Measurements from ENCODE around the gene RAB3GAP2. TPM values are rescaled to one million over a fixed set of nuclear protein-coding genes. Genes with fewer than 3 reads are reported as not detected.

Gene RAB3GAP2
- total RNA-seq, 1 donor from 2014 or later = 50.6 TPM

DNA sequence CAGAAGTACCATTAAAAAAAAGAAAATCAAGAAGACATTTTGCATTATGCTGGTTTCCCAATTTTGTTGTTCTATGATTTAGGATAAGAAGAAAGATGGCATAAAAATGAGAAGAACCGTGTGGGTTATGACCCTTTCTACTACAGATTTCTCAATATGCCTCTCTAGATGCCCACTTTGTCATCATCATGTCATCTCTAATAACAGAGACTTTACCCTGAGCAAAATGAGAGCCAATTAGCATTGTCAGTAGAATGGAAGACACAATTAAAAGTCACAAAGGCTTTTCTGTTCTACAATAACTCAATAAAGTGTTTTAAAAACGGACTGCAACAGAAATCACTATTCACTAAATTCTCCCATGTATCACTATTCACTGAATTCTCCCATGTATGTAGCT, 85.5 kb downstream of the RAB3GAP2 start:
- Mint-ChIP-seq H3K36me3 (peaks cover 15% of the 10 kb centered on the region), H3K4me1 (peaks cover 9% of the 10 kb centered on the region), H3K4me3 (no peak overlapping the region), H3K9me3 (no peaks in the 10 kb centered on the region), H3K27me3 (ENCODE audit: low read depth) (no peaks in the 10 kb centered on the region), H3K27ac (no peak overlapping the region)
- TF ChIP-seq, protein P1, sequence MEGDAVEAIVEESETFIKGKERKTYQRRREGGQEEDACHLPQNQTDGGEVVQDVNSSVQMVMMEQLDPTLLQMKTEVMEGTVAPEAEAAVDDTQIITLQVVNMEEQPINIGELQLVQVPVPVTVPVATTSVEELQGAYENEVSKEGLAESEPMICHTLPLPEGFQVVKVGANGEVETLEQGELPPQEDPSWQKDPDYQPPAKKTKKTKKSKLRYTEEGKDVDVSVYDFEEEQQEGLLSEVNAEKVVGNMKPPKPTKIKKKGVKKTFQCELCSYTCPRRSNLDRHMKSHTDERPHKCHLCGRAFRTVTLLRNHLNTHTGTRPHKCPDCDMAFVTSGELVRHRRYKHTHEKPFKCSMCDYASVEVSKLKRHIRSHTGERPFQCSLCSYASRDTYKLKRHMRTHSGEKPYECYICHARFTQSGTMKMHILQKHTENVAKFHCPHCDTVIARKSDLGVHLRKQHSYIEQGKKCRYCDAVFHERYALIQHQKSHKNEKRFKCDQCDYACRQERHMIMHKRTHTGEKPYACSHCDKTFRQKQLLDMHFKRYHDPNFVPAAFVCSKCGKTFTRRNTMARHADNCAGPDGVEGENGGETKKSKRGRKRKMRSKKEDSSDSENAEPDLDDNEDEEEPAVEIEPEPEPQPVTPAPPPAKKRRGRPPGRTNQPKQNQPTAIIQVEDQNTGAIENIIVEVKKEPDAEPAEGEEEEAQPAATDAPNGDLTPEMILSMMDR (IDR thresholded peaks at IDR 0.05; ENCODE audit: unreplicated experiment) = no peak
- DNase-seq (ENCODE audit: low spot score in 2 of 2, unreplicated experiment in 2 of 2) = no peak

DNA sequence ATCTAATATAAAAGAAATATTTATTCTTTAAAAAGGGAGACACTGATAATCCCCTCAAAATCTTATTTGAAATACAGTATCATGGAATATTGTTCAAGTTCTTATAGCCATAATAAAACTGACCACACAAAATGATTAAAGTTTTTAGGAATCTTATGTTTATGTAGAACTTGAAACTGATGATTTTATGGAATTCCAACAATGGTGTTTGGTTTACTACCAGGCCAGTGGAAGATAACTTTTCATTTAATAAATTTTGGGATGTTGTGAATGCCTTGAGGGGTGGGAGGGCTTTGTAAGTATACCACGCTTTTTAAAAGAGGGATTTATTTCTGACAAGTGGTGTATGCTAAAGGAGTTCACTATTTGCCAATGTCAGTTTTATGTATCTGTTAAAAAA, 87.7 kb downstream of the RAB3GAP2 start:
- Mint-ChIP-seq H3K27me3 (ENCODE audit: low read depth) (no peaks in the 10 kb centered on the region), H3K4me3 (no peak overlapping the region), H3K36me3 (peaks cover 29% of the 10 kb centered on the region), H3K9me3 (peaks cover under 1% of the 10 kb centered on the region), H3K27ac (peak overlapping the region; percentile 43), H3K4me1 (peaks cover 9% of the 10 kb centered on the region)
- no peak for DNase-seq (ENCODE audit: low spot score in 2 of 2, unreplicated experiment in 2 of 2)
- TF ChIP-seq, protein P1 (IDR thresholded peaks at IDR 0.05; ENCODE audit: unreplicated experiment) = no peak

DNA sequence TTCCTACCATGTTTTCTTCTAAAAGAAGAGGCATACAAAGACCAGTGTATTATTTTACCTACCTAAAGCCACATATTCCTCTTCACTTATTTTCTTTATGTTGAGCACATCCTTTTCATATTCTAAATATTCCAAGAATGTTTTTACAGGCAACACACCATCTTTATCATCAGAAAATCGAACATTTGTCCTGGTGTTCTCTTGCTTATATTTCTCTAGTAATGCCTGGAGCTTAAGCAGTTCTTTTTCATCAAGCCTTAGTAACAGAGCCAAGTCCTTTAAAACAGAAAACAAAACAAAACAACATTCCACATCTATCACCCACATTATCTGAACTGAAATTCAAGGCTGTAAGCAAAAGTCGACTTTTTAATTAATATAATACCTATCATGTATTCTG, 89.6 kb downstream of the RAB3GAP2 start:
- Mint-ChIP-seq H3K36me3 (peaks cover 34% of the 10 kb centered on the region), H3K4me3 (no peak overlapping the region), H3K9me3 (peaks cover 9% of the 10 kb centered on the region), H3K27ac (peak overlapping the region; percentile 92), H3K4me1 (peaks cover 9% of the 10 kb centered on the region), H3K27me3 (ENCODE audit: low read depth) (no peaks in the 10 kb centered on the region)
- no peak for DNase-seq (ENCODE audit: low spot score in 2 of 2, unreplicated experiment in 2 of 2)
- TF ChIP-seq, protein P1 (IDR thresholded peaks at IDR 0.05; ENCODE audit: unreplicated experiment) = no peak

DNA sequence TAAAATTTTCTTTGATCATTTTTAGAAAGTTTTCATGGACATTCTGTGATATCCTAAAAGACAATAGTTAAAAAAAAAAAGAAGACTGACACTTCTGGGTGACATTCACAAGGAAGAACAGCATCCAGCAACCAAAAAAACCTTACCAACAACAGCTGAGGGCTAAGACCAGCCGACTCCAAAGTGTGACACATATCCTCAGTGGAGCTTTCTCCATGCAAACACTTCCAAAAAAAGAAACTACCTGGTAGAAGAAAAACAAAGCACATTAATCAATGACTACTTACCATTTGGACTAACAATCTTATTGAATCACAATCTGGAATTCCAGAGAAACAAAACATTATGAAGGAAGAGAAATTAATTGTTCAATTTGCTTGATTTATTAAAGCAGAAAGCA, 90.1 kb downstream of the RAB3GAP2 start:
- H3K4me3 Mint-ChIP-seq = no peak overlapping the region
- peaks cover 9% of the 10 kb centered on the region for H3K4me1 Mint-ChIP-seq

DNA sequence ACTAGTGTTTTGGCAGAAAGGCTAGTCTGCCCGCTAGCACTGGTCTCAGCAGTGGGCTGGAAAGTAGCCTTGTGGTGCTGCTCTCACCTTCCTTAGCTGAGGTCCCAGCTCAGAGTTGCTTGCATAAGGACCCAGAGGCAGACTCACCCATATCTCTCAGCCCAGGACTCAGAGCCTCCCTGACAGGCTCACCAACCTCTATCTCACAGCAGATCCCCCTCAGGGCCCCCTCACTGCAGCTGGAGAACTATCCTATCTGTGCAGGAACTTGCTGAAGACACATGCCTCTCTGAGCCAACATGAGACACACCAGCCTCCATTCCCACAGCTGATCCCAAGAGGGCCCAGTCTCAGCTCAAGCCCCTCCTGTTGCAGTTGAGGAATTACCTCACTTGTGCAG, 95.7 kb downstream of the RAB3GAP2 start:
- TF ChIP-seq, protein P1 (IDR thresholded peaks at IDR 0.05; ENCODE audit: unreplicated experiment) = no peak
- Mint-ChIP-seq H3K4me3 (no peak overlapping the region), H3K9me3 (peaks cover 9% of the 10 kb centered on the region), H3K27me3 (ENCODE audit: low read depth) (no peaks in the 10 kb centered on the region), H3K36me3 (peaks cover 54% of the 10 kb centered on the region), H3K27ac (no peak overlapping the region), H3K4me1 (no peaks in the 10 kb centered on the region)
- DNase-seq (ENCODE audit: low spot score in 2 of 2, unreplicated experiment in 2 of 2) = no peak

More for the DNA sequence above, 90.1 kb downstream of the RAB3GAP2 start:
- Mint-ChIP-seq H3K36me3 (peaks cover 37% of the 10 kb centered on the region), H3K27me3 (ENCODE audit: low read depth) (no peaks in the 10 kb centered on the region), H3K9me3 (peaks cover 9% of the 10 kb centered on the region), H3K27ac (peak overlapping the region; percentile 92)
- TF ChIP-seq, protein P1 (IDR thresholded peaks at IDR 0.05; ENCODE audit: unreplicated experiment) = no peak
- DNase-seq (ENCODE audit: low spot score in 2 of 2, unreplicated experiment in 2 of 2) = no peak

Data from mesothelial cell of epicardium (in vitro differentiated cells).